A673 (cell line): Measurements from ENCODE around the gene ZNF780B.

Experiments used
- EZH2 ChIP-seq: fragments of 200-600 bp; sonication (generic); IDR thresholded peaks from 2 replicates; pipeline ENCODE4 v1.6.1; 2017; ENCODE audit warnings: borderline replicate concordance, low read depth, mild to moderate bottlenecking, mixed read lengths, antibody characterized with exemption, low read length; ENCODE audit not compliant: poor library complexity, severe bottlenecking
- TF ChIP-seq, protein P1 (sequence below): fragments of 300-800, 200-600 bp; sonication (generic); conservative IDR thresholded peaks from 2 replicates; pipeline ENCODE4 v1.5.1; 2017; ENCODE audit warnings: low read depth, mild to moderate bottlenecking, antibody characterized with exemption, low read length, moderate library complexity, mixed read lengths

DNA sequence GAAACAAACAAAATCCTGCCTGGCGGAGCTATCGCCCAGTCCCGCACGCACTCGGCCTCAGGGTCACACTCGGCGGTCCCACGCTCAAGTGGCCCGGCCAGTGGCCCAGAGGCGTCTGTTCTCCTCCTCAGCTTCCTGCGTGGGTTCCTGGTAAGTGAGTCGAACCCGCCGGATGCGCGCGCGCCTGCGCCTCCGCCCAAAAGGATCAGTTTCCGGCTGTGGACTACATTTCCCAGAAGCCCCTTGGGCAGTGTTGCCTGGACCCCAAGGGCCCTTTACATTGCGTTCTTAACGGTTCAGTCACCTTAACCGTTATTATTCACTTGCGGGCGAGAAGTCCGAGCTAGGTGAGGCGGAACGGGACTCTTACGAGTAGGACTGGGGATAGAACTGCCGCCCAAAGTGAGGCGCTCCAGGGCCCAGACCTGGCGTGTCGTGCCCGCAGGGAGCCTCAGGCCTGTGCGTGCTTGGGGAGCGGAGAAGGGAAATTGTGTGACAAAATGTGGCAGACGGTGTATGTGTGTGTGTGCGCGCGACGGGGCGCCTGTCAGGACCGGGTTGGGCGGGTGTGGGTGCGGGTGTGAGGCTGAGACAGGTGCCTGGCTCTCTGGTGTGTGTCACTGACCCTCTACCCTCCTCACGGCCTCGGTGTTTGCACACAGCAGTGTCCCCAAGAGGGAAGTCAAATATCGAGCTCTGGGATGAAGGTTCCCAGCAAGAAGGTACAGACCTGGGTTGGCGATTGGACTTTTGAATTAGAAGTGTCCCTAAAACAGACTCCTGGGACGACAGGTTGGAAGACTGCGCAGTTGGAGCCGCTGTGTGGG, 59.0 kb downstream of the ZNF780B start, which contains the start of gene ZNF546:
- TF ChIP-seq, protein P1, sequence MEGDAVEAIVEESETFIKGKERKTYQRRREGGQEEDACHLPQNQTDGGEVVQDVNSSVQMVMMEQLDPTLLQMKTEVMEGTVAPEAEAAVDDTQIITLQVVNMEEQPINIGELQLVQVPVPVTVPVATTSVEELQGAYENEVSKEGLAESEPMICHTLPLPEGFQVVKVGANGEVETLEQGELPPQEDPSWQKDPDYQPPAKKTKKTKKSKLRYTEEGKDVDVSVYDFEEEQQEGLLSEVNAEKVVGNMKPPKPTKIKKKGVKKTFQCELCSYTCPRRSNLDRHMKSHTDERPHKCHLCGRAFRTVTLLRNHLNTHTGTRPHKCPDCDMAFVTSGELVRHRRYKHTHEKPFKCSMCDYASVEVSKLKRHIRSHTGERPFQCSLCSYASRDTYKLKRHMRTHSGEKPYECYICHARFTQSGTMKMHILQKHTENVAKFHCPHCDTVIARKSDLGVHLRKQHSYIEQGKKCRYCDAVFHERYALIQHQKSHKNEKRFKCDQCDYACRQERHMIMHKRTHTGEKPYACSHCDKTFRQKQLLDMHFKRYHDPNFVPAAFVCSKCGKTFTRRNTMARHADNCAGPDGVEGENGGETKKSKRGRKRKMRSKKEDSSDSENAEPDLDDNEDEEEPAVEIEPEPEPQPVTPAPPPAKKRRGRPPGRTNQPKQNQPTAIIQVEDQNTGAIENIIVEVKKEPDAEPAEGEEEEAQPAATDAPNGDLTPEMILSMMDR = no peak
- TF ChIP-seq EZH2 = no peak
